ENCODE results near the gene TRAF1.

The TRAF1 gene

DNA sequence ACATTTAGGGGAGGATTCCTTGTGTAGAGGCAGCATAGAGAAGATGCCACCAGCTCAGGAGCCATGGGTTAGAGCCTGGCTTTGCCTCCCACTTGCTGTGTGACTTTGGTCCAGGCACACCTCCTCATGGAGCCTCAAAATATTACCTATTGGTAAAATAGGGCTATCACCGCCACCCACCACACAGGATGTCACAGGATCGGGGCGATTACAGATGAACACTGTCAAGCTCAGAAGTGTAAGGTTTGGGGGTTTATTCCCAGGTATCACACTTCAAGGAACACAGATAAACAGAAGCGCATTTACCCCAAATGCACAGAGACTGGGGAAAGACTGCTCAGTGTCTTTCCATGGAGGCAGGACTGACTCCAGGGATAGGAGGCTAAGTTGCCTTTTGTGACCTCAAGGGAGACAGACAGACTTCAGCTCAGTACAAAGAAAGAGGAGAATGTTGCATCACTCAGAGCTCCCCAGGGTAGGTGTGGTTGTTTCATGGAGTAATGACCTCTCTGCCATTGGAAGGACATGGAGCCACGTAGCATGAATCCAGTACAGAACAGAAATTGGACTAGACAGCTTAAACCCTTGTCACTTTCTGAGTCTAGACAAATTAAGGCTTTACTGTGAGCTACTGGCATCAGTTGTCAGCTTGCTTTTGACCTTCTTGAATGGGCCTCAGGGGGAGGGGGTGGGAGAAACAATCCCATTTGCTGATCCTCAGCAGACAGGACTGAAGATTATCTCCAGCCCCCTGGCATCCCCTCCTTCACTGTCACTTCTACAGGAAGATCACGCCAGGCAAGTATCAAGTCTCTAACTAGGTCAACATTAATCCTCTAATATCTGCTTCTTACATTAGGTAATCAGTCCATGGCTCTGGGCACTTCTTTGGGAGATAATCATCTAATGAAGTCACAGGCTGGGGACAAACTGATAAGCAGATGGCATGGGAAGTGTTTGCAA is 6.5 kb downstream of the TRAF1 start:
- TF ChIP-seq CTCF (IDR thresholded peaks at IDR 0.05; ENCODE audit: insufficient read depth, low read depth, low read length, missing control alignments), result no peak
- DNase-seq (ENCODE audit: low read depth), result no peak
- H3K4me3 ChIP-seq (ENCODE audit: low read length), result no peak overlapping the region

GRCh38 chr9:120918931-120919842 is 7.4 kb downstream of the TRAF1 start:
- H3K4me3 ChIP-seq (ENCODE audit: low read length), result no peak overlapping the region
- DNase-seq (ENCODE audit: low read depth), result no peak
- no peak for TF ChIP-seq CTCF (IDR thresholded peaks at IDR 0.05; ENCODE audit: insufficient read depth, low read depth, low read length, missing control alignments)

DNA sequence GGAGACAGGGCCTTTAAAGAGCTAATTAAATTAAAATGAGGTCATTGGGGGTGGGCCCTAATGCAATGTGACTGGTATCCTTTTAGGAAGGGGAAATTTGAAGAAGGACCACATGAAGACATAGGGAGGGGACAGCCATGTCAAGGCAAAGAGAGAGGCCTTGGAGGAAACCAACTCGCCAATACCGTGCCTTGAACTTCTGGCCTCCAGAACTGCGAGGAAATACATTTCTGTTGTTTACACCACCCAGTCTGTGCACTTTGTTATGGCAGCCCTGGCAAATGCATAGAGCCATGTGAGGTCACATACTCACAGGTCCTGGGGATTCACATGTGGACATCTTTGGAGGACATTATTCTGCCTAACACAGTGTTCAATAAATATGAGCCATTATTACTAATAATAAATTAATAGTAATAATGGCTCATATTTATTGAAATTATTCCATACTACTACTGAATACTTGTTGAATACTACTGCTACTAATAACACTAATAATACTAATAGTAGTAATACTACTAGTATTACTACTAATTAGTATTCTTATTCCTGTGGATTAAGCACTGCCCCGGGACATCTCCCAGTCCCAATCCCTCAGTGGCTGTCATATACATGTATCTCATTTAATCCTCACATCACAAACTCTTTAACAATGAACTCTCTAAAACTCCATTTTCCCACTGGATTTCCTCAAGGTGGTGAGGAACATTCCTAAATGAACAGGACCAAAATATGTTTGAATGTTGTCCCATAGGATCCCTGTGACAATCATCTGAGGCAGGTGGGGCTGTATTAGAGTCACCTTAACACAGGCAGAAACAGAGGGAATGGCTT is 8.4 kb downstream of the TRAF1 start:
- no peak overlapping the region for H3K4me3 ChIP-seq (ENCODE audit: low read length)
- TF ChIP-seq CTCF (IDR thresholded peaks at IDR 0.05; ENCODE audit: insufficient read depth, low read depth, low read length, missing control alignments), result no peak
- no peak for DNase-seq (ENCODE audit: low read depth)

GRCh38 chr9:120916991-120917880 is 9.4 kb downstream of the TRAF1 start:
- no peak overlapping the region for H3K4me3 ChIP-seq (ENCODE audit: low read length)
- DNase-seq (ENCODE audit: low read depth), result no peak
- TF ChIP-seq CTCF (IDR thresholded peaks at IDR 0.05; ENCODE audit: insufficient read depth, low read depth, low read length, missing control alignments), result no peak

- DNase-seq (ENCODE audit: low read depth), result peak; percentile 55
- H3K4me3 ChIP-seq (ENCODE audit: low read length), result no peak overlapping the region
- peak; percentile 43 for TF ChIP-seq CTCF (IDR thresholded peaks at IDR 0.05; ENCODE audit: insufficient read depth, low read depth, low read length, missing control alignments)
Observed at GRCh38 chr9:120916588-120916987, 10.0 kb downstream of the TRAF1 start.
